GM19468 (cell line): Measurements from ENCODE around the gene DIP2C.
"Not testable (repeated sequence)": the region's sequence is repeated elsewhere in the genome, so short reads cannot be mapped to it uniquely, and the experiment has no call there.

Experiments used
- ATAC-seq: cut with Tn5 transposase; IDR thresholded peaks from one replicate; pipeline ENCODE4 v1.9.1; 2021; ENCODE audit warnings: mild to moderate bottlenecking, moderate library complexity, moderate number of reproducible peaks; ENCODE audit not compliant: unreplicated experiment; ENCODE audit errors: extremely low read depth

Gene DIP2C

GRCh38 chr10:646118-646524 lies 43.3 kb downstream of the DIP2C start:
- ATAC-seq, result no peak

- no peak for ATAC-seq
These were observed 44.5 kb downstream of the DIP2C start for GRCh38 chr10:644943-645334.

- ATAC-seq, result no peak
These were observed 45.2 kb downstream of the DIP2C start for GRCh38 chr10:644076-644942.

GRCh38 chr10:642186-642890 lies 47.1 kb downstream of the DIP2C start:
- no peak for ATAC-seq

- no peak for ATAC-seq
These were observed 48.1 kb downstream of the DIP2C start for GRCh38 chr10:641149-642010.

GRCh38 chr10:640673-641045 lies 48.8 kb downstream of the DIP2C start:
- ATAC-seq, result no peak

- no peak for ATAC-seq
These were observed 49.5 kb downstream of the DIP2C start for GRCh38 chr10:639751-640672.

GRCh38 chr10:639001-639750 lies 50.3 kb downstream of the DIP2C start:
- ATAC-seq, result no peak

GRCh38 chr10:637771-638195 lies 51.7 kb downstream of the DIP2C start:
- no peak for ATAC-seq

GRCh38 chr10:637221-637620 lies 52.2 kb downstream of the DIP2C start:
- ATAC-seq, result no peak

GRCh38 chr10:636769-637168 lies 52.7 kb downstream of the DIP2C start:
- ATAC-seq, result no peak

- no peak for ATAC-seq
These were observed 53.3 kb downstream of the DIP2C start for GRCh38 chr10:636016-636730.

- ATAC-seq, result no peak
These were observed 54.2 kb downstream of the DIP2C start for GRCh38 chr10:635088-635861.

GRCh38 chr10:634256-634655 lies 55.2 kb downstream of the DIP2C start:
- ATAC-seq, result no peak

- no peak for ATAC-seq
These were observed 55.9 kb downstream of the DIP2C start for GRCh38 chr10:633279-634245.

GRCh38 chr10:632807-633177 lies 56.7 kb downstream of the DIP2C start:
- not testable (repeated sequence) for ATAC-seq
